H9 (cell line): ENCODE results near the gene STC2. TPM values are rescaled to one million over a fixed set of nuclear protein-coding genes. Genes with fewer than 3 reads are reported as not detected.

Experiments used
- DNase-seq: peaks from one replicate; pipeline ENCODE4 v3.0.0-alpha.2; 2017
- H2AFZ ChIP-seq: one replicate; pipeline ENCODE4 v1.6.1; 2013; ENCODE audit warnings: mild to moderate bottlenecking, low read length, control low read depth, moderate library complexity
- H2AK5ac ChIP-seq: 2 replicates; pipeline ENCODE4 v1.6.1; 2013; ENCODE audit warnings: low read length, control low read depth, mixed read lengths; ENCODE audit not compliant: insufficient read length
- H2BK120ac ChIP-seq: one replicate; pipeline ENCODE4 v1.6.1; 2013; ENCODE audit warnings: low read depth, mild to moderate bottlenecking, low read length, control low read depth, inconsistent platforms; ENCODE audit not compliant: poor library complexity, severe bottlenecking
- H2BK12ac ChIP-seq: 2 replicates; pipeline ENCODE4 v1.6.1; 2013; ENCODE audit warnings: low read length, control low read depth, mixed read lengths, low read depth; ENCODE audit not compliant: insufficient read length
- H2BK15ac ChIP-seq: 2 replicates; pipeline ENCODE4 v1.6.1; 2013; ENCODE audit warnings: low read depth, low read length, control low read depth
- H2BK20ac ChIP-seq: one replicate; pipeline ENCODE4 v1.6.1; 2013; ENCODE audit warnings: low read depth, mild to moderate bottlenecking, low read length, control low read depth, inconsistent platforms; ENCODE audit not compliant: poor library complexity, severe bottlenecking
- H2BK5ac ChIP-seq: 2 replicates; pipeline ENCODE4 v1.6.1; 2013; ENCODE audit warnings: low read length, control low read depth, mixed read lengths; ENCODE audit not compliant: insufficient read length
- H3K14ac ChIP-seq: 2 replicates; pipeline ENCODE4 v1.6.1; 2013; ENCODE audit warnings: low read length, control low read depth; ENCODE audit not compliant: insufficient read depth
- H3K18ac ChIP-seq: 2 replicates; pipeline ENCODE4 v1.6.1; 2013; ENCODE audit warnings: low read depth, mild to moderate bottlenecking, mixed read lengths, low read length, control low read depth; ENCODE audit not compliant: insufficient read length
- H3K23ac ChIP-seq: 2 replicates; pipeline ENCODE4 v1.6.1; 2013; ENCODE audit warnings: low read length, control low read depth, mixed read lengths, low read depth; ENCODE audit not compliant: insufficient read length
- H3K23me2 ChIP-seq: 2 replicates; pipeline ENCODE4 v1.6.1; 2013; ENCODE audit warnings: low read depth, mild to moderate bottlenecking, mixed read lengths, low read length, control low read depth; ENCODE audit not compliant: insufficient read length, poor library complexity, severe bottlenecking
- H3K27ac ChIP-seq: 2 replicates; pipeline ENCODE4 v1.5.1; 2013; ENCODE audit warnings: low read length, control low read depth, mixed read lengths, low read depth; ENCODE audit not compliant: insufficient read length
- H3K27me3 ChIP-seq: 2 replicates; pipeline ENCODE4 v1.6.1; 2013; ENCODE audit warnings: low read length, control low read depth, inconsistent platforms; ENCODE audit not compliant: insufficient read depth
- H3K4ac ChIP-seq: 2 replicates; pipeline ENCODE4 v1.6.1; 2013; ENCODE audit warnings: low read depth, mild to moderate bottlenecking, control low read depth, inconsistent platforms, low read length, moderate library complexity
- H3K4me1 ChIP-seq: 2 replicates; pipeline ENCODE4 v1.6.1; 2013; ENCODE audit warnings: low read length, control low read depth, inconsistent platforms; ENCODE audit not compliant: insufficient read depth
- H3K4me2 ChIP-seq: 2 replicates; pipeline ENCODE4 v1.6.1; 2013; ENCODE audit warnings: low read length, control low read depth, mixed read lengths; ENCODE audit not compliant: insufficient read length, insufficient read depth
- H3K56ac ChIP-seq: 2 replicates; pipeline ENCODE4 v1.6.1; 2013; ENCODE audit warnings: low read depth, mild to moderate bottlenecking, mixed read lengths, low read length, control low read depth; ENCODE audit not compliant: insufficient read length
- H3K79me1 ChIP-seq: 2 replicates; pipeline ENCODE4 v1.6.1; 2013; ENCODE audit warnings: low read depth, mild to moderate bottlenecking, moderate library complexity, low read length, control low read depth, inconsistent platforms; ENCODE audit not compliant: insufficient read depth, poor library complexity, severe bottlenecking
- H3K79me2 ChIP-seq: 2 replicates; pipeline ENCODE4 v1.6.1; 2013; ENCODE audit warnings: low read length, control low read depth, inconsistent platforms; ENCODE audit not compliant: insufficient read depth
- H3K9ac ChIP-seq: 2 replicates; pipeline ENCODE4 v1.6.1; 2013; ENCODE audit warnings: low read length, control low read depth, mixed read lengths; ENCODE audit not compliant: insufficient read length; ENCODE audit errors: extremely low read depth
- H3K9me3 ChIP-seq: one replicate; pipeline ENCODE4 v1.6.1; 2013; ENCODE audit warnings: low read depth, low read length, inconsistent platforms; ENCODE audit not compliant: control insufficient read depth
- H3T11ph ChIP-seq: one replicate; pipeline ENCODE4 v1.6.1; 2013; ENCODE audit warnings: mild to moderate bottlenecking, low read length, control low read depth, inconsistent platforms
- H4K20me1 ChIP-seq: one replicate; pipeline ENCODE4 v1.6.1; 2013; ENCODE audit not compliant: control insufficient read depth, insufficient read length, insufficient read depth
- H4K5ac ChIP-seq: 2 replicates; pipeline ENCODE4 v1.6.1; 2013; ENCODE audit warnings: low read depth, mild to moderate bottlenecking, mixed read lengths, low read length, control low read depth; ENCODE audit not compliant: insufficient read length
- H4K8ac ChIP-seq: replicated peaks from 2 replicates; pipeline ENCODE4 v1.6.1; 2013; ENCODE audit warnings: low read length, control low read depth, mixed read lengths, low read depth; ENCODE audit not compliant: insufficient read length
- H4K91ac ChIP-seq: 2 replicates; pipeline ENCODE4 v1.6.1; 2013; ENCODE audit warnings: low read depth, mild to moderate bottlenecking, moderate library complexity, mixed read lengths, low read length, control low read depth; ENCODE audit not compliant: insufficient read length
- H3K27ac Mint-ChIP-seq, 3 experiments: 2 replicates in 2 of 3; 3 replicates in 1 of 3; pipeline ENCODE4 v1.8.0; 2020 to 2021; ENCODE audit warnings: mixed read lengths in 3 of 3, mild to moderate bottlenecking in 1 of 3, moderate library complexity in 1 of 3
- H3K27me3 Mint-ChIP-seq: 2 replicates; pipeline ENCODE4 v1.8.0; 2021; ENCODE audit warnings: low read depth, mild to moderate bottlenecking, moderate library complexity, mixed read lengths
- H3K36me3 Mint-ChIP-seq, 3 experiments: 2 replicates in 2 of 3; 3 replicates in 1 of 3; pipeline ENCODE4 v1.8.0; 2020 to 2021; ENCODE audit warnings: low read depth in 3 of 3, mixed read lengths in 3 of 3; ENCODE audit not compliant: insufficient read depth in 1 of 3
- H3K4me1 Mint-ChIP-seq, 2 experiments: 2 replicates each; pipeline ENCODE4 v1.8.0; 2020; ENCODE audit warnings: mixed read lengths in 2 of 2
- H3K4me3 Mint-ChIP-seq, 2 experiments: 2 replicates in 1 of 2; 3 replicates in 1 of 2; pipeline ENCODE4 v1.8.0; 2020 to 2021; ENCODE audit warnings: mild to moderate bottlenecking in 2 of 2, mixed read lengths in 2 of 2, moderate library complexity in 1 of 2
- H3K9me3 Mint-ChIP-seq, 2 experiments: 2 replicates in 1 of 2; 3 replicates in 1 of 2; pipeline ENCODE4 v1.8.0; 2020; ENCODE audit warnings: mild to moderate bottlenecking in 2 of 2, mixed read lengths in 2 of 2, moderate library complexity in 1 of 2
- CTCF ChIP-seq: fragments of 200-600 bp; sonication (generic); conservative IDR thresholded peaks from 3 replicates; pipeline ENCODE4 v1.8.0; 2021; ENCODE audit warnings: antibody characterized with exemption, mild to moderate bottlenecking
- WGBS: extraction: QIAGEN DNeasy Blood & Tissue Kit; methylation state at CpG from one replicate; pipeline ENCODE4 v1.1.7; 2013; ENCODE audit warnings: missing lambda C conversion rate, low lambda C conversion rate, mixed read lengths; ENCODE audit not compliant: insufficient read length; ENCODE audit errors: extremely low coverage; 5-methylcytosine and 5-hydroxymethylcytosine counted together
- total RNA-seq: library from RNA; stranded (reverse); gene quantifications from 2 replicates; pipeline ENCODE4 v1.2.1, GENCODE V29; 2021

STC2 gene
- total RNA-seq, 1 experiment from 2014 or later, result 77.7 TPM

DNA sequence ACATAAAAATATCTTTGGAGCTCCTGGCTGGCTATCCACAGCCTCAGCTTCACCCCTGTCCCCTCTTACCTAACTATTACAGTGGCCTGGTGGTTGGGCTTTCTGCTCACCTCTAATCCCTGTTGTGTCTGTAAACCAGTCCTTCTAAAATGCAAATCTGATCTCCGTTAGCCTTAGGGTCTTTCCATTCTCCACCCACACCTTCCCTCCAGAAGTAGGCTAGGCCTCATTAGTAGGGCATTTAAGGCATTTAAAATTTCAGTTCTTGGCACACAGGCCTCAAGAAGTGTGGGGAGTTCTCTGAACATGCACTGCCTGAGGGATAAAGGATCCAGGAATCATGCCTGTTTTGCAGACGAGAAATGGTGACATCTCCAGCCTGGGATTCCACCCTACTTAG, 26.4 kb upstream of the STC2 start:
- H3K27ac ChIP-seq, result no peak overlapping the region
- H2AK5ac ChIP-seq, result no peak overlapping the region
- H3K14ac ChIP-seq, result no peak overlapping the region
- no peak overlapping the region for H2BK20ac ChIP-seq
- no peaks in the 10 kb centered on the region for H3K4me1 ChIP-seq
- H2BK15ac ChIP-seq, result no peak overlapping the region
- H3K18ac ChIP-seq, result no peak overlapping the region
- H3K79me1 ChIP-seq, result no peaks in the 10 kb centered on the region
- DNase-seq, result no peak
- H3K4me2 ChIP-seq, result no peak overlapping the region
- peaks cover 73% of the 10 kb centered on the region for H3K27me3 Mint-ChIP-seq
- no peaks in the 10 kb centered on the region for H4K20me1 ChIP-seq
- peaks cover 0 to 5% (median 0%) of the 10 kb centered on the region in 3 experiments; a peak in 1 of 7 replicates for H3K36me3 Mint-ChIP-seq
- no peak overlapping the region for H3K4me3 Mint-ChIP-seq
- no peak overlapping the region for H4K91ac ChIP-seq
- no peak overlapping the region for H3K4ac ChIP-seq
- no peak overlapping the region for H2BK120ac ChIP-seq
- H4K5ac ChIP-seq, result no peak overlapping the region
- peaks cover 0 to 2% of the 10 kb centered on the region in 2 experiments; a peak in 2 of 5 replicates for H3K9me3 Mint-ChIP-seq
- no peaks in the 10 kb centered on the region for H3K23me2 ChIP-seq
- no peak overlapping the region for H3T11ph ChIP-seq
- no peak for TF ChIP-seq CTCF
- no CpG with 5 or more reads among the region's 2 CpGs for WGBS
- no peak overlapping the region for H3K9ac ChIP-seq
- no peak overlapping the region for H3K23ac ChIP-seq
- H4K8ac ChIP-seq, result no peak overlapping the region
- H3K79me2 ChIP-seq, result no peaks in the 10 kb centered on the region
- no peak overlapping the region for H3K56ac ChIP-seq
- H3K27ac Mint-ChIP-seq, result no peak overlapping the region
- H3K9me3 ChIP-seq, result no peaks in the 10 kb centered on the region
- H2AFZ ChIP-seq, result no peak overlapping the region
- H2BK5ac ChIP-seq, result no peak overlapping the region
- no peaks in the 10 kb centered on the region for H3K27me3 ChIP-seq
- no peak overlapping the region for H2BK12ac ChIP-seq
- peaks cover 20 to 24% of the 10 kb centered on the region in 2 experiments for H3K4me1 Mint-ChIP-seq
